HepG2 (cell line): ENCODE data around the gene ADM5. TPM values are rescaled to one million over a fixed set of nuclear protein-coding genes. Genes with fewer than 3 reads are reported as not detected.

ENCODE experiments used
- ARNT2 ChIP-seq: sonication (generic); formaldehyde crosslinking; IDR thresholded peaks from 2 replicates; pipeline ENCODE4 v1.8.0; 2022; ENCODE audit warnings: mild to moderate bottlenecking, low read depth, missing genetic modification reagents, moderate library complexity
- CHCHD3 ChIP-seq: sonication (generic); formaldehyde crosslinking; IDR thresholded peaks from 2 replicates; pipeline ENCODE4 v1.8.0; 2022; ENCODE audit warnings: mild to moderate bottlenecking, missing genetic modification reagents, moderate library complexity
- KDM2A ChIP-seq: sonication (generic); formaldehyde crosslinking; IDR thresholded peaks from 2 replicates; pipeline ENCODE4 v1.4.0; 2020; ENCODE audit warnings: low read depth, missing genetic modification reagents, borderline replicate concordance
- MTA3 ChIP-seq: sonication (generic); formaldehyde crosslinking; IDR thresholded peaks from 2 replicates; pipeline ENCODE4 v1.4.0; 2020; ENCODE audit warnings: missing genetic modification reagents
- NR2F6 ChIP-seq, 2 experiments: IDR thresholded peaks; 2 replicates each; pipeline ENCODE4 v1.6.1; 2016; ENCODE audit warnings: antibody characterized with exemption in 1 of 2, mild to moderate bottlenecking in 1 of 2
- PAWR ChIP-seq: sonication (generic); formaldehyde crosslinking; IDR thresholded peaks from 2 replicates; pipeline ENCODE4 v1.4.0; 2020; ENCODE audit warnings: missing genetic modification reagents, mild to moderate bottlenecking, borderline replicate concordance
- PLRG1 ChIP-seq: fragments of 450-650 bp; conservative IDR thresholded peaks from 2 replicates; pipeline ENCODE4 v1.6.1; 2016
- POLR2G ChIP-seq: fragments of 200-400 bp; formaldehyde crosslinking; IDR thresholded peaks from 2 replicates; pipeline ENCODE4 v1.6.1; 2018; ENCODE audit warnings: mild to moderate bottlenecking, low read depth, low read length, moderate library complexity
- ZNF552 ChIP-seq: sonication (generic); formaldehyde crosslinking; IDR thresholded peaks from 2 replicates; pipeline ENCODE4 v1.9.0; 2022; ENCODE audit warnings: missing genetic modification reagents, mild to moderate bottlenecking, borderline replicate concordance
- ZNF746 ChIP-seq: sonication (generic); formaldehyde crosslinking; IDR thresholded peaks from 2 replicates; pipeline ENCODE4 v1.8.0; 2022; ENCODE audit warnings: mild to moderate bottlenecking, missing genetic modification reagents
- ZNF75D ChIP-seq: sonication (generic); formaldehyde crosslinking; IDR thresholded peaks from 2 replicates; pipeline ENCODE4 v1.8.1; 2023; ENCODE audit warnings: missing genetic modification reagents, mild to moderate bottlenecking, borderline replicate concordance
- ZSCAN9 ChIP-seq: IDR thresholded peaks from 2 replicates; pipeline ENCODE4 v1.6.1; 2016; ENCODE audit warnings: borderline replicate concordance
- polyA plus RNA-seq, 8 experiments: library from polyadenylated mRNA; depleted of rRNA in 3 of 8; stranded (reverse) in 7 of 8; unstranded in 1 of 8; fragments of >200 nt; fragmentation: Illumina TruSeq in 4 of 8; extraction: Trizol in 4 of 8; gene quantifications; 2 replicates each; pipeline versions ENCODE4 v1.2.1 to v1.2.3, GENCODE V29; 2011 to 2016; ENCODE audit warnings: low read depth in 4 of 8, missing spikeins in 1 of 8, mixed read lengths in 1 of 8; ENCODE audit not compliant: insufficient read depth in 1 of 8
- total RNA-seq, 5 experiments: library from RNA; depleted of rRNA; stranded (reverse); fragments of >200 nt; fragmentation: Illumina TruSeq; extraction: Trizol; gene quantifications; 2 replicates each; pipeline ENCODE4 v1.2.3, GENCODE V29; 2016; ENCODE audit warnings: low read depth in 1 of 5
- TF ChIP-seq, protein P1 (sequence below): sonication (generic); formaldehyde crosslinking; IDR thresholded peaks from 2 replicates; pipeline ENCODE4 v1.4.0; 2020; ENCODE audit warnings: missing genetic modification reagents
- TF ChIP-seq, protein P2 (sequence below): sonication (generic); formaldehyde crosslinking; IDR thresholded peaks from 2 replicates; pipeline ENCODE4 v1.8.0; 2022; ENCODE audit warnings: missing genetic modification reagents, mild to moderate bottlenecking, borderline replicate concordance
- TF ChIP-seq, protein P3 (sequence below): sonication (generic); formaldehyde crosslinking; IDR thresholded peaks from 2 replicates; pipeline ENCODE4 v1.5.0; 2020; ENCODE audit warnings: mild to moderate bottlenecking, missing genetic modification reagents, borderline replicate concordance
- TF ChIP-seq, protein P4 (sequence below): sonication (generic); formaldehyde crosslinking; IDR thresholded peaks from 2 replicates; pipeline ENCODE4 v1.4.0; 2020; ENCODE audit warnings: mild to moderate bottlenecking, low read depth, missing genetic modification reagents
- TF ChIP-seq, protein P5 (sequence below): sonication (generic); formaldehyde crosslinking; IDR thresholded peaks from 2 replicates; pipeline ENCODE4 v1.8.0; 2022; ENCODE audit warnings: mild to moderate bottlenecking, missing genetic modification reagents

ADM5 gene
- total and polyA plus RNA-seq, 2 of the 13 experiments (the other 11 are each of a cell fraction or from before 2014, with no cell fraction given): 2.7 to 4.1 TPM

DNA sequence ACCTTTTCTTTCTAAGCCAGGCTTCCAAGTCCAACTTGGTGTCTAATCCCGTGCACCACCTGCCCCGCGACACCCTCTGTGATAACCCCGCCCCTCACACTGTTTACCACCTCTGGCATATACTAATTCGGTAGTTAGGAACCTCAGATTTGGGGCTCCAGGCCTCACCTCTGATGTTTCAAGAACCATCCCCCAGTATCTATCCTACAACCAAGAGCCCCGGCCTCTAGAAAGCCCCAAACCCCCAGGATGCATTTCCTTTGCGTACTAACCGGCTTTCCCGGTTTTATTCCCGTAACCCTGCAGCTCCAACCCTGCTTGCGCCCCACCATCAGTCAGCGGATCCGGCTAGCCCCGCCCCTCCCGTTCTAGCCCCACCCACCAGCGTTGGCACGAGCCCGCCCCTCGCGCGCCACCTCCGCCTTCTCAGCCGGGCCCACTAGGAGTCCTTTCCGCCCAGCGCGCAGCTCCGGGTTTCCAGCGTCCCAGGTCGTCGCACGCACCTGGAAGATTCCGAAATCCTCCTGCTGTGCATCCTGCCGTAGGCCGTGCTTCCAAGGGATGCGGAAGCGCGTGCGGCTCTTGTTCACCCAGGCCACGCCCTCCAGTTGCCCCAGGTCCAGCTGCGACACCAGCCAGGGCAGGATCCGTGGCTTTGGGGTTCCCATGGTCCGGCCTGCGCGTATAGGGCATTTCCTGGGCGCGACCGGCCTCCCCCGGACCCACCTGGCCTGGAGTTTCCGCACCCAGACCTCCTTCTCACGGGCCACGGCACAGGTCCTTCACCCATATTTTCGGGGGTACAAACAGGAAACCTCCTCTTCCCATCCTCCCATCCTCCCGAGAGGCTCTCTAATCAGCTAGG is 25.0 kb upstream of the ADM5 start (continued):
- TF ChIP-seq, protein P1, sequence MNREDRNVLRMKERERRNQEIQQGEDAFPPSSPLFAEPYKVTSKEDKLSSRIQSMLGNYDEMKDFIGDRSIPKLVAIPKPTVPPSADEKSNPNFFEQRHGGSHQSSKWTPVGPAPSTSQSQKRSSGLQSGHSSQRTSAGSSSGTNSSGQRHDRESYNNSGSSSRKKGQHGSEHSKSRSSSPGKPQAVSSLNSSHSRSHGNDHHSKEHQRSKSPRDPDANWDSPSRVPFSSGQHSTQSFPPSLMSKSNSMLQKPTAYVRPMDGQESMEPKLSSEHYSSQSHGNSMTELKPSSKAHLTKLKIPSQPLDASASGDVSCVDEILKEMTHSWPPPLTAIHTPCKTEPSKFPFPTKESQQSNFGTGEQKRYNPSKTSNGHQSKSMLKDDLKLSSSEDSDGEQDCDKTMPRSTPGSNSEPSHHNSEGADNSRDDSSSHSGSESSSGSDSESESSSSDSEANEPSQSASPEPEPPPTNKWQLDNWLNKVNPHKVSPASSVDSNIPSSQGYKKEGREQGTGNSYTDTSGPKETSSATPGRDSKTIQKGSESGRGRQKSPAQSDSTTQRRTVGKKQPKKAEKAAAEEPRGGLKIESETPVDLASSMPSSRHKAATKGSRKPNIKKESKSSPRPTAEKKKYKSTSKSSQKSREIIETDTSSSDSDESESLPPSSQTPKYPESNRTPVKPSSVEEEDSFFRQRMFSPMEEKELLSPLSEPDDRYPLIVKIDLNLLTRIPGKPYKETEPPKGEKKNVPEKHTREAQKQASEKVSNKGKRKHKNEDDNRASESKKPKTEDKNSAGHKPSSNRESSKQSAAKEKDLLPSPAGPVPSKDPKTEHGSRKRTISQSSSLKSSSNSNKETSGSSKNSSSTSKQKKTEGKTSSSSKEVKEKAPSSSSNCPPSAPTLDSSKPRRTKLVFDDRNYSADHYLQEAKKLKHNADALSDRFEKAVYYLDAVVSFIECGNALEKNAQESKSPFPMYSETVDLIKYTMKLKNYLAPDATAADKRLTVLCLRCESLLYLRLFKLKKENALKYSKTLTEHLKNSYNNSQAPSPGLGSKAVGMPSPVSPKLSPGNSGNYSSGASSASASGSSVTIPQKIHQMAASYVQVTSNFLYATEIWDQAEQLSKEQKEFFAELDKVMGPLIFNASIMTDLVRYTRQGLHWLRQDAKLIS: no peak
- TF ChIP-seq, protein P2, sequence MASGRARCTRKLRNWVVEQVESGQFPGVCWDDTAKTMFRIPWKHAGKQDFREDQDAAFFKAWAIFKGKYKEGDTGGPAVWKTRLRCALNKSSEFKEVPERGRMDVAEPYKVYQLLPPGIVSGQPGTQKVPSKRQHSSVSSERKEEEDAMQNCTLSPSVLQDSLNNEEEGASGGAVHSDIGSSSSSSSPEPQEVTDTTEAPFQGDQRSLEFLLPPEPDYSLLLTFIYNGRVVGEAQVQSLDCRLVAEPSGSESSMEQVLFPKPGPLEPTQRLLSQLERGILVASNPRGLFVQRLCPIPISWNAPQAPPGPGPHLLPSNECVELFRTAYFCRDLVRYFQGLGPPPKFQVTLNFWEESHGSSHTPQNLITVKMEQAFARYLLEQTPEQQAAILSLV (CRISPR knock-in tag): no peak
- TF ChIP-seq KDM2A: peak; percentile 92
- TF ChIP-seq, protein P3, sequence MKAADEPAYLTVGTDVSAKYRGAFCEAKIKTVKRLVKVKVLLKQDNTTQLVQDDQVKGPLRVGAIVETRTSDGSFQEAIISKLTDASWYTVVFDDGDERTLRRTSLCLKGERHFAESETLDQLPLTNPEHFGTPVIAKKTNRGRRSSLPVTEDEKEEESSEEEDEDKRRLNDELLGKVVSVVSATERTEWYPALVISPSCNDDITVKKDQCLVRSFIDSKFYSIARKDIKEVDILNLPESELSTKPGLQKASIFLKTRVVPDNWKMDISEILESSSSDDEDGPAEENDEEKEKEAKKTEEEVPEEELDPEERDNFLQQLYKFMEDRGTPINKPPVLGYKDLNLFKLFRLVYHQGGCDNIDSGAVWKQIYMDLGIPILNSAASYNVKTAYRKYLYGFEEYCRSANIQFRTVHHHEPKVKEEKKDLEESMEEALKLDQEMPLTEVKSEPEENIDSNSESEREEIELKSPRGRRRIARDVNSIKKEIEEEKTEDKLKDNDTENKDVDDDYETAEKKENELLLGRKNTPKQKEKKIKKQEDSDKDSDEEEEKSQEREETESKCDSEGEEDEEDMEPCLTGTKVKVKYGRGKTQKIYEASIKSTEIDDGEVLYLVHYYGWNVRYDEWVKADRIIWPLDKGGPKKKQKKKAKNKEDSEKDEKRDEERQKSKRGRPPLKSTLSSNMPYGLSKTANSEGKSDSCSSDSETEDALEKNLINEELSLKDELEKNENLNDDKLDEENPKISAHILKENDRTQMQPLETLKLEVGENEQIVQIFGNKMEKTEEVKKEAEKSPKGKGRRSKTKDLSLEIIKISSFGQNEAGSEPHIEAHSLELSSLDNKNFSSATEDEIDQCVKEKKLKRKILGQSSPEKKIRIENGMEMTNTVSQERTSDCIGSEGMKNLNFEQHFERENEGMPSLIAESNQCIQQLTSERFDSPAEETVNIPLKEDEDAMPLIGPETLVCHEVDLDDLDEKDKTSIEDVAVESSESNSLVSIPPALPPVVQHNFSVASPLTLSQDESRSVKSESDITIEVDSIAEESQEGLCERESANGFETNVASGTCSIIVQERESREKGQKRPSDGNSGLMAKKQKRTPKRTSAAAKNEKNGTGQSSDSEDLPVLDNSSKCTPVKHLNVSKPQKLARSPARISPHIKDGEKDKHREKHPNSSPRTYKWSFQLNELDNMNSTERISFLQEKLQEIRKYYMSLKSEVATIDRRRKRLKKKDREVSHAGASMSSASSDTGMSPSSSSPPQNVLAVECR (CRISPR knock-in tag): peak; percentile 76
- TF ChIP-seq, protein P4, sequence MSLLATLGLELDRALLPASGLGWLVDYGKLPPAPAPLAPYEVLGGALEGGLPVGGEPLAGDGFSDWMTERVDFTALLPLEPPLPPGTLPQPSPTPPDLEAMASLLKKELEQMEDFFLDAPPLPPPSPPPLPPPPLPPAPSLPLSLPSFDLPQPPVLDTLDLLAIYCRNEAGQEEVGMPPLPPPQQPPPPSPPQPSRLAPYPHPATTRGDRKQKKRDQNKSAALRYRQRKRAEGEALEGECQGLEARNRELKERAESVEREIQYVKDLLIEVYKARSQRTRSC (CRISPR knock-in tag): no peak
- no peak for TF ChIP-seq PLRG1
- TF ChIP-seq MTA3: no peak
- TF ChIP-seq ZNF75D (CRISPR knock-in tag): no peak
- no peak for TF ChIP-seq NR2F6 (IDR thresholded peaks at IDR 0.05)
- peak; percentile 37; the same call in 1 of the 2 replicates for TF ChIP-seq NR2F6 (CRISPR knock-in tag; IDR thresholded peaks at IDR 0.05)
- peak; percentile 79 for TF ChIP-seq CHCHD3 (CRISPR knock-in tag)
- no peak; the same call in 1 of the 2 replicates for TF ChIP-seq ZSCAN9
- TF ChIP-seq ZNF746: no peak
- TF ChIP-seq PAWR (CRISPR knock-in tag): no peak
- TF ChIP-seq, protein P5, sequence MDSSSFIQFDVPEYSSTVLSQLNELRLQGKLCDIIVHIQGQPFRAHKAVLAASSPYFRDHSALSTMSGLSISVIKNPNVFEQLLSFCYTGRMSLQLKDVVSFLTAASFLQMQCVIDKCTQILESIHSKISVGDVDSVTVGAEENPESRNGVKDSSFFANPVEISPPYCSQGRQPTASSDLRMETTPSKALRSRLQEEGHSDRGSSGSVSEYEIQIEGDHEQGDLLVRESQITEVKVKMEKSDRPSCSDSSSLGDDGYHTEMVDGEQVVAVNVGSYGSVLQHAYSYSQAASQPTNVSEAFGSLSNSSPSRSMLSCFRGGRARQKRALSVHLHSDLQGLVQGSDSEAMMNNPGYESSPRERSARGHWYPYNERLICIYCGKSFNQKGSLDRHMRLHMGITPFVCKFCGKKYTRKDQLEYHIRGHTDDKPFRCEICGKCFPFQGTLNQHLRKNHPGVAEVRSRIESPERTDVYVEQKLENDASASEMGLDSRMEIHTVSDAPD (CRISPR knock-in tag): no peak
- no peak for TF ChIP-seq ZNF552 (CRISPR knock-in tag)
- TF ChIP-seq ARNT2 (CRISPR knock-in tag): 0 out of 2 replicates have a peak, but pooled peaks have one; percentile 43
- peak; percentile 79 for TF ChIP-seq POLR2G
